Glomerular visceral epithelial cell (primary cell): ENCODE results near the gene COPG2.
"Not testable (repeated sequence)": the region's sequence is repeated elsewhere in the genome, so short reads cannot be mapped to it uniquely, and the experiment has no call there.

Experiments
- DNase-seq: peaks from one replicate; pipeline ENCODE4 v3.0.0-alpha.2; 2016; ENCODE audit errors: extremely low spot score

COPG2 gene

DNA sequence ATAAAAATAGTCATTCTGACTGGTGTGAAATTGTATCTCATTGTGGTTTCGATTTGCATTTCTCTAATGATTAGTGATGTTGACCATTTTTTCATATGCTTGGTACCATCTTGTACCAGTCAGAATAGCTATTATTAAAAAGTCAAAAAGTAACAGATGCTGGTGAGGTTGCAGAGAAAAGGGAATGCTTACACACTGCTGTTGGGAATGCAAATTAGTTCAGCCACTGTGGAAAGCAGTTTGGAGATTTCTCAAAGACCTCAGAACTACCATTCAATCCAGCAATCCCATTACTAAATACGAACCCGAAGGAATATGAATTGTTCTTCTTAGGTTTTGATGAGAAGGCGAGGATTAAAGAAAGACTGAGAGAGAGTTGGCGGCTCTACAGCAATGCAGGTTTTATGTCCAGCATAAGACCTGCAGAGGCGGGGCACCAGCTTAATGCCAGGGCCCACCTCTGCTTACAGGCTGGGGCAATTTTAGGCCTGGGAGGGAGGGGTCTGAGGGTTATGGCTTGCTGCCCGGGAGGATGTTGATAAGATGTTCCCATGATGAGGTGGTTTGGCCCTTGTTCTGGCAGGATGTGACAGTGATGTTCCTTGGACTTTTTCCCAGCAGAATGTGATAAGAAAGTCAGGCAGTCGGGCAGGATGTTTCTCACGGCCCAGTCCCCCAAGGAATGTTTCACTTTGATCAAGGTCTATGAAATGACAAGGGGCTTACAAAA, 102.2 kb downstream of the COPG2 start:
- no peak for DNase-seq

DNA sequence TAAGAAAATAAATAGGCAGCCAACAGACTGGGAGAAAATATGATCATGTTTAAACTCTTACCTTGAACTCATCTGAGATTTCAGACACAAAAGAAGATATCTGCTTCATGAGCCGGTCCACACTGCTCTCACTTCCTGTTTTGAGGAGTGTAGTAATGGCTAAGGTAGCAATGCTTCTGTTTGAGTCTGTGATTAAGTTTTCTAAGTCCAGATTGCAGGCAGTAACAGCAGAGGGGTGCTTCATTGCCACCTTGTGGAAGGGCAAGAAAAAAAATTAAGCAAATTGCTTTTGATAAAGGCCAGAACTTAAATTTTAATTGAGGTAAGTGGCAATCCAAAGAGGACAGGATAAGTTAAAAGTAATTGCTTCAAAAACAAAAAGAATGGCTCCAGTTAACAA, 107.6 kb downstream of the COPG2 start:
- DNase-seq = peak; percentile 40

- DNase-seq = no peak
Measured at GRCh38 chr7:130559184-130559583, 109.4 kb downstream of the COPG2 start.

- no peak for DNase-seq
Measured at GRCh38 chr7:130554481-130554880, 114.1 kb downstream of the COPG2 start.

DNA sequence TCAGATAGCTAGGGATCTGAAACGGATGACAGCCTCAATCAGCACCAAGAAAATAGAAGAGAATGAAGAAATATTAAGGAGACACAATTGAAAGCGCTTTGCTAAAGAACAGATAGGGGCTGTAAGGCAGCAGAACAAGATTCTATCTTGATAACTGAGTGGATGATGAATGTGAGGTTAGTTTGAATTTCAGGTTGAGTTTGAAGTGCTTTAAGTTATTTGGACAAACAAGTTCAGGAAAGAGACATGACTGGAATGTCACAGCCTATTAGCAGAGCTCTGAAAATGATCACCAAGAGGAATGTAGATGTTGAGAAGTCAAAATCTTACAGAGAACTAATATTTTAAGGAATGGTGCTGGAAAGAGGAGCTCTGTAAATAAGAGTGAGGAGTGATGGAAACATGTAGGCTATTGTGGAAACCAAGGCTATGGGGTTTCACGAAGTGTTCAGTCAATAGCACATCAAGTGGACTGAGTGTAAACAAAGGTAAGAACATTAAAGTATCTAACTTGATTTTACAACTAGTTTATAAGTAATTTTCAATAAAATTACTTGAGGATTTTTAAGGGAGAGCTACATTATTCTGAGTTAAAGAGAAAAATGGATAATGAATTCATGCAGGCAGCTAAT, 115.0 kb downstream of the COPG2 start:
- no peak for DNase-seq

DNA sequence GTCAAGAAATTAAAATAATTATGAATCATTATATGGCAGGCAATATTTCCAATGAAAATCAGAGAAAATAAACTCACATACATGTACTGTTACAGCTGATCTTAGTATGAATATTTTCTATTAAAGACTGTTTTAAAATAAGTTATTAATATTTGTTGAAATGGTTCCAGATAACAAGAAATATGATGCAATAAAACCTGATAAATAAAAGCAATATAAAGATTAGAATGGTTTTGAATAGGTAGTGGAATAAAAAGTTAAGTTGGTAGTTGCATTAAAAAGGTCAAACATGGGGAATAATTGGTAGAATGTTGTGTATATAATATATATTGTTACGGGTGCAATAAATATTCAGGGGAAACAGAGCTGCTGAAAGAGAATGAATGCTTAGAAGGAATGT, 124.2 kb downstream of the COPG2 start:
- no peak for DNase-seq

DNA sequence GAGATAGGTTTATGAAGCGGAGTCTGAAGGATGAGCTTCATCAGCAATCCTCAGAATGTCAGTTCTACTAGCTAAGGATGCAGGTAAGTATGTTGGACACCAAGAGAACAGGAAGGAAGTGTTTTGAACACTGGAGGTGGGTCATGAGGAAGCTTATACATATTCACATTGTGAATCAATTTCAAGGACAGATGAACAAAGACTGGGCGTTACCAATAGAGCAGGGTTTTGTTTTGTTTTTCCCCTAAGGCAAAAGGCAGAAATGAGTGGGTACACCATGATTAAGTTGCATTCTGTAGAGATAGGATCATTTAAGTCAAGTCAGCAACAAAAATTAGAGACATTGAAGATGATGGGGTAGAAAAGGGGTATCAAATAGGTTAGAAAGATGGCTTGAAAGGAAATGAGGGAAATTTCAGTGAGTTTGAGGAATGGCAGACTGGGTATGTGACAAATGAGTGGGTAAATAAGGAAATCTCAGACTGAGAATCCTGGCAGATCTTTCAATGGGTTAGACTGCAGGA, 125.0 kb downstream of the COPG2 start:
- DNase-seq = no peak

GRCh38 chr7:130542297-130542696, 126.3 kb downstream of the COPG2 start:
- not testable (repeated sequence) for DNase-seq

DNA sequence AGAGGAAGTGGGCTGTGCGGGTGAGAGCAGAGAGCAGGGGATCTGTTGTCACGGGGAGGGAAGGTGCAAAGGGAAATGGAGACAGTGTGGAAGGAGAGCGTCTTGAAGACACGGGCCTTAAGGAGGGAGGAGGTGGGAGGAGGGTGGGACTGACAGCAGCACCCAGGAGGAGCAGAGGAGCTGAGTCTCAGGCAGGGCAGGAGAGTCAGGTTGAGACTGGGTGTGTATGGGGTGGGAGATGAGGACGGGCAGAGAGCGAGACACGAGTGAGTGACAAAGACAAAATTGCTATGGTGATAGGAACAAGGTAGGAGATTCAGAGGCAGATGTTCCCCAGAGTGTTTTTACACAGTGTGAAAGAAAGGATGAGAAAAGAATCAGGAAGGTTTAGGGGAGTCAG, 127.3 kb downstream of the COPG2 start:
- not testable (repeated sequence) for DNase-seq

DNA sequence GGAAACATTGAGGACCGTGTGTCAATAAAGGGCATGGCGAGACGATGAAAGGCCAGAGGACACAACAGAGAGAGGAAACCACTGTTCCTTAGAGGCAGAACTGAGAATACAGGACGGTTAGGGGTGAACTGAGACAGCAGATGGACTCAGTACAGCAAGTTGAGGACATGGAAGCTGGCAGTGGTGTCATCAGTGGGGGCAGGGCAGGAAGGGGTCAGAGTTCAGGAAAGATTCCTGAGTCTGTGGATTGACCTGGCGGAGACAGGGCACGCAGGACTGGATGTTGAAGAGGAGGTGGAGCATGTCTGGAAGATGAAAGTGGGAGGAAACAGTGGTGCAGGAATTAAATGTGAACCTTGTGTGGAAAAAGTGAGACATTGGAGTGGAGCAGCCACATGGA, 130.7 kb downstream of the COPG2 start:
- DNase-seq = not testable (repeated sequence)

GRCh38 chr7:130529417-130529816, 139.1 kb downstream of the COPG2 start:
- DNase-seq = no peak

DNA sequence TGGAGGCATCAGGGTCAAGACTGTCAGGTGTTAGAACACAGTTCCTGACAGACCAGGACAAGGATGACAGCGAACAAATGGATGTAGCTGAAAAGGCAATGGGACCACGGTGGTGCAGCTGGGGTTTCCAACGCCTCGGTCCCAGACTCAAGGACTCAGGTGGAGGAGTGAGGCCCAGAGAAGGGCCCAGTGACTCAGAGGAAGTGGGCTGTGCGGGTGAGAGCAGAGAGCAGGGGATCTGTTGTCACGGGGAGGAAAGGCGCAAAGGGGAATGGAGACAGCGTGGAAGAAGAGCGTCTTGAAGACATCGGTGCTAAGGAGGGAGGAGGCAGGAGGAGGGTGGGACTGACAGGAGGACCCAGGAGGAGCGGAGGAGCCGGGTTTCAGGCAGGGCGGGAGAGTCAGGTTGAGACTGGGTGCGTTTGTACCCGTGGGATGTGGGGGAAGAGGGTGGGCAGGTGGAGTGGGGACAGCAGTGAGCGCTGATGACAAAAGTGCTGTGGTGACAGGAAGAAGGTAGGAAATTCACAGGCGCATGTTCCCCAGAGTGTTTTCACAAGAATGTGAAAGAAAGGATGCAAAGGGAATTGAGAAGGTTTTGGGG, 140.7 kb downstream of the COPG2 start:
- not testable (repeated sequence) for DNase-seq

DNA sequence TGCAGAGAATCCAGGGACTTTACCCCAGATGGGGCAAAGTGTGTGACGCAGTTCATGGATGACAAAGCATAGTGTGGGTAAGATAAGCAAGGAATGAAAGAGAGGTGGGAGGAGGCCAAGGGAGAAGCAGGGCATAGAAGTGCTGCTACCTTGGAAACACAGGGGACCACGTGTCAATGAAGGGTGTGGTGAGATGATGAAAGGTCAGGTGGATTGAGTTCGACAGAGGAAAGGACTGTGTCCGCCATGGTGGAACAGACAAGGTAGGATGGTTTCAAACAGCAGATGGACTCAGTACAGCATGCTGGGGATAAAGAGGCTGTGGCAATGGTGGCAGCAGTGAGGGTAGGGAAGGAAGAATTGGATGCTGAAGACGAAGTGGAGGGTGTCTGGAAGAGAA, 143.9 kb downstream of the COPG2 start:
- no peak for DNase-seq

DNA sequence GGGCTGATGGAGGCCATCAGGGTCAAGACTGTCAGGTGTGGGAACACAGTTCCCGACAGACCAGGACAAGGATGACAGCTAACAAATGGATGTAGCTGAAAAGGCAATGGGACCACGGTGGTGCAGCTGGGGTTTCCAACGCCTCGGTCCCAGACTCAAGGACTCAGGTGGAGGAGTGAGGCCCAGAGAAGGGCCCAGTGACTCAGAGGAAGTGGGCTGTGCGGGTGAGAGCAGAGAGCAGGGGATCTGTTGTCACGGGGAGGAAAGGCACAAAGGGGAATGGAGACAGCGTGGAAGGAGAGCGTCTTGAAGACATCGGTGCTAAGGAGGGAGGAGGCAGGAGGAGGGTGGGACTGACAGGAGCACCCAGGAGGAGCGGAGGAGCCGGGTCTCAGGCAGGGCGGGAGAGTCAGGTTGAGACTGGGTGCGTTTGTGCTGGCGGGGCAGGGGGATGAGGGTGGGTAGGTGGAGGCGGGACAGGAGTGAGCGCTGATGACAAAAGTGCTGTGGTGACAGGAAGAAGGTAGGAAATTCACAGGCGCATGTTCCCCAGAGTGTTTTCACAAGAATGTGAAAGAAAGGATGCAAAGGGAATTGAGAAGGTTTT, 144.9 kb downstream of the COPG2 start:
- DNase-seq = not testable (repeated sequence)

DNA sequence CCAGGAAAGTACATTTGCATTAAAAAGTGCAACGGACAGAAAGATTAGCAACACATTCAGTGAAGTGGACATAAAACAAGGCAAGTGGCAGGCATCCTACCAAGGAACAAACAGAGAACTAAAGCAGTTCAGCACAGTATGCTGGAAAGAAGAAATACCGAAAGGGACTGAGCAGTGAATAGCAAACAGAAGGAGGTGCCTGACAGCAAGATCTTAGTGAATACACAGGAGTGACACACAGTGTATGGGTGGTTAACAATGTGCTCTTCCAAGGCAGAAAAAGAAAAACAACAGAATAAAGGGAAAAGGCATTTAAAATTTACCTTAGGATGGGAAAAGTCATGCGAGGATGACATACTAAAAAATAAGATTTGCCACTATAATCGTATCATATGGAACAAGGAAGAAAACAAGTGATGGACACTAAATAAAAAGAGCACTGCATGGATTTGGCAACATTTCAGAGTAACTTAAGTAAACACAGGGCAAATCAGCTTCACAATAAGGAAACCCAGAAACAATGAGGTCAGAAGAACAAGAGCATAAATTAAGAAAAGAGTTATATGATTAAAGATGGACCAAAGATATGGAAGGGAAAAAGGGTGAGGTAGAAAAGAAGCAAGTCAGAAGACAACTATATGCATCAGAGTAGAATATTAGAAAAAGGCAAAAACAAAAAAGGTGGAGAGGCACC, 147.1 kb downstream of the COPG2 start:
- DNase-seq = no peak

- DNase-seq = peak; percentile 55
Measured at GRCh38 chr7:130515315-130516040, 153.1 kb downstream of the COPG2 start.

GRCh38 chr7:130513447-130513846, 155.1 kb downstream of the COPG2 start:
- no peak for DNase-seq

DNA sequence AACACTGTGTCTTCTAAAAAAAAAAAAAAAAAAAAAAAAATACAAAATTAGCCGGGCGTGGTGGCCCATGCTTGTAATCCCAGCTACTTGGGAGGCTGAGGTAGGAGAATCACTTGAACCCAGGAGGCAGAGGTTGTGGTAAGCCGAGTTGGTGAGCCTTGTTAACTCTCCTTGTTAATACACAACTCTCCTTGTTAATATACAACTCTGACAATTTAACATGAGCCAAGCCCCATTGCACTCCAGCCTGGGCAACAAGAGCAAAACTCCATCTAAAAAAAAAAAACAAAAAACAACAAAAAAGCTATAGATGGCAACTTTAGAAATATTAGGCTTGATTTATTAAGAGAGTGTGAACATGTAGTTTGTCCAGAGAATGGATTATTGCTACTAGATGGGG, 156.5 kb downstream of the COPG2 start:
- peak; percentile 27 for DNase-seq

DNA sequence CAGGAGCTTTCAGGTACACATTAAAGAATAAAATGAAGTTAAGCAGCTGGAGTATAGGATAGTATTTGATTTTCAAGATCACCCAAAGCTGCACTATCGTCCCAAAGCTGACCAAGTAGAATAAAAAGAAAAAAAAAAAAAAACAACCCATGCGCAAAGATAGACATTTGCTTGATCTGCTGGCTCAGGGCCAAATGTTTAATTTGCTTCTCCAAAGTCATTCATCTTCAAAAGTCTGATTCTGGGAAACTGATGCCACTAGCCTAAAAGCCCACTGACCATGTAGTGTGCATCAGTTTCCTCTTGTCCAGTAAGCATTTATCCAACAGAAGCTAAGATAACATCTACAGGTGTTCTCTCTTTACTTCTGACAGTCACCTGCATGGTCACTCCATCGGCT, 162.2 kb downstream of the COPG2 start:
- no peak for DNase-seq

DNA sequence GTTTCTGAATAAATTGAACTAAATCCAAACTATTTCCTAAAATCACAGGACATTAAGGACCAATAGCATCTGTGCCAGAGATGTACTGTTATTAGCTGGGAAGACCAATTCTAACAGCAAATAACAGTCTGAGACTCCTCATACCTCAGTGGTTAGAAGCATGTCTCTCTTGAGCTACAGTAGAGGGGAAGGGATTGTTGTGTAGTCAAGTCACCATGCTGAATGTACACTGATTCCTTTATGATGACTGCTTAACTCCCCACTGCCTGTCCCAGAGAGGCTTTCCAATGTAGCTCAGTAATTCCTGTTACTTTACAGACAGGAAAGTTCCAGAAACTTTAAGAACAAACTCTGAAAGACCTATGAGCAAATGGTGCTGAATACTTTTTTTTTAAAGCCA, 162.8 kb downstream of the COPG2 start:
- DNase-seq = no peak

DNA sequence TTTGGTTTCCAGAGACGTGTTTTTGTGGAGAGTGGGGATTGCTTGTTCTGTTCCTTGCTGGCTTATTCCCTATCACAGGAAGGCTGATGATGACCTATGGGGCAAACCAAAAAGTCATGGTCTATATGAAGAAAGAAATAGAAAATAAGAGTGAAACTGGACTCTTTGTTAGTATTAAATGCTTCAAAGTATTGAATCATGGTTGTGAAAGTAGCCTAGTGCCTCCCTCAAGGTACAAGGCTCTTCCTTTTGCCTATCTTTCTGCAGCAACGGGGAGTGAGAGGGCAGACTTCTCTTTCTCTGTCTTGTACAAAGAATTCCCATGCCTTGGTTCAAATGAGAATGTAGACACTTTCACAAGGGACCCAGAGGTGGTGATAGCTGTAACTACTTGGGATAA, 167.6 kb downstream of the COPG2 start:
- no peak for DNase-seq
